Muscle of arm (tissue), 12 donors: ENCODE data around the gene DCBLD1. TPM values are rescaled to one million over a fixed set of nuclear protein-coding genes. Genes with fewer than 3 reads are reported as not detected.
"Not testable (repeated sequence)": the region's sequence is repeated elsewhere in the genome, so short reads cannot be mapped to it uniquely, and the experiment has no call there.

ENCODE experiments used
- DNase-seq: peaks from one replicate; pipeline ENCODE4 v3.0.0-alpha.2; 2013
- polyA plus RNA-seq, 12 donors: library from polyadenylated mRNA; unstranded; fragments of 120-200 nt; gene quantifications; one replicate each; pipeline ENCODE4 v1.2.1, GENCODE V29; 2013; ENCODE audit not compliant: insufficient read length in 12 of 12

DCBLD1 gene
- polyA plus RNA-seq, 12 donors, result 6.3 to 9.7 (median 7.1) TPM; not detected in 1

- no peak for DNase-seq
These were observed 14.8 kb downstream of the DCBLD1 start for GRCh38 chr6:117497237-117497636.

- no peak for DNase-seq
These were observed 15.7 kb downstream of the DCBLD1 start for GRCh38 chr6:117498159-117498558.

- no peak for DNase-seq
These were observed 19.2 kb downstream of the DCBLD1 start for GRCh38 chr6:117501722-117502121.

- DNase-seq, result no peak
These were observed 20.1 kb downstream of the DCBLD1 start for GRCh38 chr6:117502580-117502979.

- DNase-seq, result no peak
These were observed 20.7 kb downstream of the DCBLD1 start for GRCh38 chr6:117503211-117503610.

- DNase-seq, result no peak
These were observed 22.1 kb downstream of the DCBLD1 start for GRCh38 chr6:117504478-117505144.

- no peak for DNase-seq
These were observed 22.8 kb downstream of the DCBLD1 start for GRCh38 chr6:117505311-117505710.

GRCh38 chr6:117506180-117506835 is 23.8 kb downstream of the DCBLD1 start:
- DNase-seq, result no peak

GRCh38 chr6:117506907-117507306 is 24.4 kb downstream of the DCBLD1 start:
- DNase-seq, result peak; percentile 41

GRCh38 chr6:117508450-117508971 is 26.0 kb downstream of the DCBLD1 start:
- no peak for DNase-seq

- no peak for DNase-seq
These were observed 26.5 kb downstream of the DCBLD1 start for GRCh38 chr6:117509021-117509420.

GRCh38 chr6:117512056-117512828 is 29.8 kb downstream of the DCBLD1 start:
- no peak for DNase-seq

- DNase-seq, result no peak
These were observed 30.6 kb downstream of the DCBLD1 start for GRCh38 chr6:117512987-117513573.

- DNase-seq, result no peak
These were observed 31.4 kb downstream of the DCBLD1 start for GRCh38 chr6:117513778-117514365.

GRCh38 chr6:117514655-117515054 is 32.2 kb downstream of the DCBLD1 start:
- no peak for DNase-seq

- no peak for DNase-seq
These were observed 32.9 kb downstream of the DCBLD1 start for GRCh38 chr6:117515326-117515725.

GRCh38 chr6:117517995-117518394 is 35.5 kb downstream of the DCBLD1 start:
- DNase-seq, result not testable (repeated sequence)

- no peak for DNase-seq
These were observed 36.4 kb downstream of the DCBLD1 start for GRCh38 chr6:117518870-117519269.

GRCh38 chr6:117520603-117521395 is 38.3 kb downstream of the DCBLD1 start:
- DNase-seq, result no peak

- DNase-seq, result no peak
These were observed 39.5 kb downstream of the DCBLD1 start for GRCh38 chr6:117521791-117522502.
